HG03565 (cell line): ENCODE results near the gene LRRC61.
"Not testable (repeated sequence)": the region's sequence is repeated elsewhere in the genome, so short reads cannot be mapped to it uniquely, and the experiment has no call there.

Experiments used
- ATAC-seq: cut with Tn5 transposase; IDR thresholded peaks from one replicate; pipeline ENCODE4 v1.9.1; 2021; ENCODE audit warnings: mild to moderate bottlenecking, moderate library complexity; ENCODE audit not compliant: unreplicated experiment

Gene LRRC61

GRCh38 chr7:150307129-150307528, 16.0 kb upstream of the LRRC61 start:
- ATAC-seq, result no peak

DNA sequence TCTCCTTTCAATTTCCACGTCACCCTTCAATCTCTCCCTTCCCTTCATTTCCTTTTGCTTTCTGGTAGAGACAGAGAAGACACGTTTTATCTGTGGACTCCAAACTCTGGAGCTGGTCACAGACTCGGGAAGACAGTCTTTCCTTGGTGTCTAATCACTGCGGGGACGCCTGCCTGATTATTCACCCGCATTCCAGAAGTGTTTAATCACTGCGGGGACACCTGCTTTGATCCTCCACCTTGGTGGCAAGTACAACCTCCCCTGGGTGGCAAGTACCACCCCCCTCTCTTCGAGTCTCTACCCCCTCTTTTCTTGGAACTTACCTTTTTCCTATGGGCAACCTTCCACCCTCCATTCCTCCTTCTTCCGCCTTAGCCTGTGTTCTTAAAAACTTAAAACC, 15.3 kb upstream of the LRRC61 start:
- no peak for ATAC-seq

DNA sequence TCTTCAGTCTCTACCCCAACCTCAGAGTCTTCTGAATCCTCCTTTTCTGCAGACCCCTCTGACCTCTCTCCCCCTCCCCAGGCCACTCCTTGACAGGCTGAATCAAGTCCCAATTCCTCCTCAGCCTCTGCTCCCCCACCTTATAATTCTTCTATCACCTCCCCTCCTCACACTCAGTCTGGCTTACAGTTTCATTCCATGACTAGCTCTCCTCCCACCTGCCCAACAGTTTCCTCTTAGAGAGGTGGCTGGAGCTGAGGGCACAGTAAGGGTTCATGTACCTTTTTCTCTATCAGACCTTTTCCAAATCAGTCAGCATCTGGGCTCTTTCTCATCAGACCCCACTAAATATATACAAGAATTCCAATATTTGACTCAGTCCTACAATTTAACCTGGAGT, 14.6 kb upstream of the LRRC61 start:
- ATAC-seq, result no peak

GRCh38 chr7:150311146-150311545, 12.0 kb upstream of the LRRC61 start:
- no peak for ATAC-seq

GRCh38 chr7:150311711-150312110, 11.4 kb upstream of the LRRC61 start:
- ATAC-seq, result no peak

DNA sequence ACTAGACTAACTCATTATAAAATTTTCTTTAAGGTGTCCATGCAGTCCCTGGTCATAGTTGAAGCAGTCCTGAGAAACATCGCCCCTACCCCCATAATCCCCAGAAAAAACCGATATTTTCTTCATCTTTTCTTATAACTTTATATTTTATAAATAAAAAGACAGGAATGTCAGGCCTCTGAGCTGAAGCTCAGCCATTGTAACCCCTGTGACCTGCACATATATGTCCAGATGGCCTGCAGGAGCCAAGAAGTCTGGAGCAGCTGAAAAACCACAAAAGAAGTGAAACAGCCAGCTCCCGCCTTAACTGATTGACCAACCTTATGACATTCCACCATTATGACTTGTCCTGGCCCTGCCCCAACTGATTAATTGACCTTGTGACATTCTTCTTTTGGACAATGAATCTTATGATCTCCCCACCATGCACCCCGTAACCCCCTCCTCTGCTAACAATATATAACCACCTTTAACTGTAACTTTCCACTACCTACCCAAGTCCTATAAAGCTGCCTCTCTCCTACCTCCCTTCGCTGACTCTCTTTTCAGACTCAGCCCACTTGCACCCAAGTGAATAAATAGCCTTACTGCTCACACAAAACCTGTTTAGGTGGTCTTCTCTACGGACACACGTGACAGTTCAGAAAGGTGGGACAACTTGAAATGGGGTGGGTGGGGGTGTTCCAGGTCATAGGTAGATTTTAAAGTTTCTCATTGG, 10.3 kb upstream of the LRRC61 start:
- ATAC-seq, result not testable (repeated sequence)

DNA sequence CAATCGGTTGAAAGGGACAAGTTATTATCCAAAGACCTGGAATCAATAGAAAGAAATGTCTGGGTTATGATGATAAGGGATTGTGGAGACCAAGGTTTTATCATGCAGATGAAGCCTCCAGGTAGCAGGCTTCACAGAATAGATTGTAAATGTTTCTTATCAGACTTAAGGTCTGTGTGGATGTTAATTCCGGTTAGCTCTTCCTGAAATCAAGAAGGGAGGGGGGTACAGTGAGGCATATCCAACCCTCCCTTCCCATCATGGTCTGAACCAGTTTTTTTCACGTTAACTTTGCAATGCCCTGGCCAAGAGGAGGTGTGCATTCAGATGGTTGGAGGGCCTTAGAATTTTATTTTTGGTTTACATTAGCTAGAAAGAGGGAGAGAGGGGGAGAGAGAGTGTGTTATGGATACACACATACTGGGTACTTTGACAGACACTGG, 9.8 kb upstream of the LRRC61 start:
- ATAC-seq, result no peak

GRCh38 chr7:150313870-150314269, 9.3 kb upstream of the LRRC61 start:
- ATAC-seq, result no peak

DNA sequence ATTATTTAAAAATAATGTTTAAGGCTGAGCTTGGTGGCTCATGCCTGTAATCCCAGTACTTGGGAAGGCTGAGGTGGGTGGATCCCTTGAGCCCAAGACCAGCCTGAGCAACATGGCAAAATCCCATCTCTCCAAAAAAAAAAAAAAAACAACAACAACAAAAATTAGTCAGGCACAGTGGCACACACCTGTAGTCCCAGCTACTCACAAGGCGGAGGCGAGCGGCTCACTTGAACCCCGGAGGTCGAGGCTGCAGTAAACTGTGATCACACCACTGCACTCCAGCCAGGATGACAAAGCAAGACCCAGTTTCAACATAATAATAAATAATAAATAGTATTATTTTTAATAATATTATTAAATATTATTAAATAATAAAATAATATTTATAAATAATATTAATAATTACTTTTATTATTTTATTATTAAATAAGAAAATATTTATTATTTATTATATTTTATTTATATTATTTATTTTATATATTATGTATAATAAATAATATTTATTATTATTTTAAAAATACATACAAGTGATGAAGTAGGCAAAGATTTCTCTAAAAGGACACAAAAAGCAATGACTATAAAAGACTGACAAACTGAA, 8.4 kb upstream of the LRRC61 start:
- ATAC-seq, result no peak

GRCh38 chr7:150316987-150317386, 6.2 kb upstream of the LRRC61 start:
- not testable (repeated sequence) for ATAC-seq

- ATAC-seq, result no peak
Observed at GRCh38 chr7:150317748-150318444, 5.3 kb upstream of the LRRC61 start.

GRCh38 chr7:150321788-150322113, 1.4 kb upstream of the LRRC61 start:
- ATAC-seq, result no peak

GRCh38 chr7:150322114-150322832, 882 bp upstream of the LRRC61 start:
- no peak for ATAC-seq

DNA sequence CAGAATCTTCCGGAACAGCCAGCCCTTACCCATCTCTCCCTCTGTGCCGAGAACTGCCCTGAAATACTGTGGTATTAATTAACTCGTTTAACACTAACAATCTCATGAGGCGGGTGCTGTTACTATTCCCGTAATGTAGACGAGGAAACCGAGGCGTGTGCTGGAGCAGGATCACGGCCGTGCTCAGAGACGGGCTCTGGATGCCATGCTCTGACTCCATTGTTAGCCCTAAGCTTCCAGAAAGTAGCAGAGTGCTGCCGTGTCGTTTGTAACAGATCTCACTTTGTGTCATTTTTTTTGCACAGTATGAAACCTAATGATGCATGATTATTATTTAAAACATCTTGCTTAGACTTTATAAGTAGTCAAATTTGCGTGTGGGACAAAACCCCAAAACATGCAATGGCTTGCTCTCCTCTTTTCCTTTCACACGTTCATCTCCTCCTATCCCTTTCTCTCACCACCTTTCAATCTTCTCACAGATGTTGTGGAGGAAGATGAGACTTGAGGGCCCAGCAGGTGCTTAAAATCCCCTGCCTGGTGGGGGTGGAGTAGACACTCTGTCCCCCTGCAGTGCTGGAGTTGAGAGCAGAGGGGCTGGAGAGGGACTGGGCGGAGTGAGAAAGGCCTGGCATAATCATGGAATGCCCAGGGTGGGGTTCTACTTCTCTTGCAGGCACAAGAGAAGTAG, 672 bp downstream of the LRRC61 start:
- no peak for ATAC-seq

GRCh38 chr7:150324373-150324961, 1.3 kb downstream of the LRRC61 start:
- ATAC-seq, result no peak

GRCh38 chr7:150325110-150325611, 2.0 kb downstream of the LRRC61 start:
- ATAC-seq, result no peak

DNA sequence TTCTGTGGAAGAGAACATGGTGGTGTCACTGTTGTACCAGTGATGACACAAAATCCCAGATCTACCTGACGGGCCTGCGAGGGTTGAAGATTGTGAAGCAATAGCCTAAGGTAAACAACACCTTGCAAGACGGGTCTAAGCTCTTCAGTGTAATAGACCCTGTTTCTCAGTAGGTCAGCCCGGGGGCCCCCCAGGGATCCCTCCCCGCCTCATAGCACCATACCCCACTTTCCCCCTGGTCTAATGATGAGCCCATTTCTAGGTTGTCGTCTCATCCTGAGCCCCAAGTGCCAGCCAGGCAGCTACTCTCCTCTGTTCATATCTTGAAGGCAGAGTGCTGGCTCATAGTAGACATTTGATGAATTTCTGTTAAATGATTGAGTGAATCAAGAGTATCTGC, 2.7 kb downstream of the LRRC61 start:
- ATAC-seq, result no peak

- no peak for ATAC-seq
Observed at GRCh38 chr7:150326657-150327268, 3.6 kb downstream of the LRRC61 start.

- no peak for ATAC-seq
Observed at GRCh38 chr7:150327308-150327707, 4.2 kb downstream of the LRRC61 start.
